Hepatocyte (in vitro differentiated cells): ENCODE results near the gene SLC12A4. TPM values are rescaled to one million over a fixed set of nuclear protein-coding genes. Genes with fewer than 3 reads are reported as not detected.
"Not testable (repeated sequence)": the region's sequence is repeated elsewhere in the genome, so short reads cannot be mapped to it uniquely, and the experiment has no call there.

Experiments
- DNase-seq: peaks from one replicate; pipeline ENCODE4 v3.0.0-alpha.2; 2016; ENCODE audit warnings: low spot score
- H2AFZ ChIP-seq: fragments of 200-600 bp; sonication (generic); 2 replicates; pipeline ENCODE4 v1.6.0; 2016; ENCODE audit warnings: antibody characterized with exemption, mild to moderate bottlenecking
- H3K27ac ChIP-seq: fragments of 200-600 bp; sonication (generic); 2 replicates; pipeline ENCODE4 v1.5.1; 2016; ENCODE audit warnings: mild to moderate bottlenecking
- H3K27me3 ChIP-seq: fragments of 200-600 bp; sonication (generic); 2 replicates; pipeline ENCODE4 v1.6.1; 2016
- H3K36me3 ChIP-seq: fragments of 200-600 bp; sonication (generic); replicated peaks from 2 replicates; pipeline ENCODE4 v1.5.1; 2016; ENCODE audit warnings: low read depth; ENCODE audit not compliant: insufficient read depth
- H3K4me1 ChIP-seq: fragments of 200-600 bp; sonication (generic); 2 replicates; pipeline ENCODE4 v1.5.1; 2016; ENCODE audit warnings: mild to moderate bottlenecking, moderate library complexity; ENCODE audit not compliant: insufficient read depth
- H3K4me2 ChIP-seq: fragments of 200-600 bp; sonication (generic); 2 replicates; pipeline ENCODE4 v1.6.0; 2016
- H3K4me3 ChIP-seq: fragments of 200-600 bp; sonication (generic); 2 replicates; pipeline ENCODE4 v1.5.1; 2016; ENCODE audit warnings: mild to moderate bottlenecking
- H3K79me2 ChIP-seq: fragments of 200-600 bp; sonication (generic); 2 replicates; pipeline ENCODE4 v1.6.0; 2017; ENCODE audit warnings: mild to moderate bottlenecking
- H3K9me2 ChIP-seq: fragments of 200-600 bp; sonication (generic); replicated peaks from 2 replicates; pipeline ENCODE4 v1.6.0; 2017; ENCODE audit warnings: mild to moderate bottlenecking; ENCODE audit not compliant: insufficient read depth
- H3K9me3 ChIP-seq: fragments of 200-600 bp; sonication (generic); 2 replicates; pipeline ENCODE4 v1.5.1; 2016; ENCODE audit warnings: low read depth, mild to moderate bottlenecking
- H4K20me1 ChIP-seq: fragments of 200-600 bp; sonication (generic); 2 replicates; pipeline ENCODE4 v1.6.0; 2016; ENCODE audit warnings: mild to moderate bottlenecking; ENCODE audit not compliant: insufficient read depth, poor library complexity, severe bottlenecking
- CTCF ChIP-seq: fragments of 200-600 bp; sonication (generic); IDR thresholded peaks from 2 replicates; pipeline ENCODE4 v1.5.1; 2016; ENCODE audit warnings: antibody characterized with exemption, mild to moderate bottlenecking; ENCODE audit not compliant: poor library complexity
- EZH2 ChIP-seq: fragments of 200-600 bp; sonication (generic); IDR thresholded peaks from 2 replicates; pipeline ENCODE4 v1.6.1; 2016; ENCODE audit warnings: antibody characterized with exemption, mild to moderate bottlenecking, borderline replicate concordance
- EZH2phosphoT487 ChIP-seq: fragments of 200-600 bp; sonication (generic); IDR thresholded peaks from one replicate; pipeline ENCODE4 v1.6.1; 2018; ENCODE audit warnings: antibody characterized with exemption, mild to moderate bottlenecking, low read depth, moderate library complexity; ENCODE audit not compliant: unreplicated experiment, severe bottlenecking
- WGBS: methylation state at CpG from one replicate; pipeline ENCODE4 v1.1.6; 2016; ENCODE audit warnings: low lambda C conversion rate; ENCODE audit errors: missing lambda C conversion rate; 5-methylcytosine and 5-hydroxymethylcytosine counted together
- polyA plus RNA-seq: library from polyadenylated mRNA; unstranded; fragments of >200 nt; fragmentation: Nextera tagmentation; extraction: Ambion mirVana; gene quantifications from 2 replicates; pipeline ENCODE4 v1.2.1, GENCODE V29; 2016
- total RNA-seq: library from RNA; depleted of rRNA; stranded (reverse); fragments of >200 nt; gene quantifications from 2 replicates; pipeline ENCODE4 v1.2.3, GENCODE V29; 2014

The SLC12A4 gene
- total and polyA plus RNA-seq, 2 experiments from 2014 or later: 55.2 to 63.9 TPM

GRCh38 chr16:67917140-67917851, 51.1 kb downstream of the SLC12A4 start:
- Histone ChIP-seq H3K4me3 (no peak overlapping the region), H2AFZ (no peak overlapping the region), H3K9me3 (no peaks in the 10 kb centered on the region), H3K4me1 (peaks cover 4% of the 10 kb centered on the region), H3K27me3 (no peaks in the 10 kb centered on the region), H3K4me2 (no peak overlapping the region), H3K9me2 (no peaks in the 10 kb centered on the region), H3K79me2 (peaks cover 56% of the 10 kb centered on the region), H3K36me3 (no peaks in the 10 kb centered on the region), H3K27ac (peak overlapping the region; percentile 55), H4K20me1 (peaks cover 29% of the 10 kb centered on the region)
- DNase-seq: no peak
- WGBS: 93% methylated on average over 6 of the region's 6 CpGs
- TF ChIP-seq EZH2phosphoT487: no peak
- TF ChIP-seq CTCF: no peak
- TF ChIP-seq EZH2: no peak

- no peak for TF ChIP-seq CTCF
- TF ChIP-seq EZH2: no peak
- TF ChIP-seq EZH2phosphoT487: no peak
- H3K4me1 ChIP-seq: peaks cover 4% of the 10 kb centered on the region
- H4K20me1 ChIP-seq: peaks cover 22% of the 10 kb centered on the region
- H3K9me2 ChIP-seq: no peaks in the 10 kb centered on the region
- H3K9me3 ChIP-seq: no peaks in the 10 kb centered on the region
- H3K27me3 ChIP-seq: no peaks in the 10 kb centered on the region
- no peak overlapping the region for H3K4me3 ChIP-seq
- no peak overlapping the region for H3K4me2 ChIP-seq
- peak; percentile 53 for DNase-seq
- H3K27ac ChIP-seq: no peak overlapping the region
- H3K79me2 ChIP-seq: peaks cover 62% of the 10 kb centered on the region
- 86% methylated on average over 7 of the region's 7 CpGs for WGBS
- no peaks in the 10 kb centered on the region for H3K36me3 ChIP-seq
- no peak overlapping the region for H2AFZ ChIP-seq
Observed at GRCh38 chr16:67915831-67916723, 52.4 kb downstream of the SLC12A4 start.

DNA sequence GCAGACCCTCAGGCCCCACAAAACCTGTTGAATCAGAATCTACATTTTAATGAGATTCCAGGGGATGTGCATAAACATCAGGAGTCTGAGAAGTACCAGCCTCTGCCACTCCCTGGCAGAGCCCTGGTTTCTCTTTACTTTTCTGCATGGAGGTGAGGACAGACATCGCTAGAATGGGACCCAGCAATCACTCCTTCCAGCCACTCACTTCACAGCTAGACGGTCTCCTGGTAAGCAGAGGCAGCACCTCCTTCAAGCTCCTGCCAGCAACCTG, 53.0 kb downstream of the SLC12A4 start:
- H3K9me3 ChIP-seq, DNase-seq, H3K27me3 ChIP-seq, H3K36me3 ChIP-seq, H2AFZ ChIP-seq, H3K4me3 ChIP-seq, H3K27ac ChIP-seq, H3K4me1 ChIP-seq, H3K9me2 ChIP-seq, H3K4me2 ChIP-seq: not testable (repeated sequence)
- H4K20me1 ChIP-seq: peaks cover 21% of the 10 kb centered on the region
- H3K79me2 ChIP-seq: peaks cover 64% of the 10 kb centered on the region
- 78% methylated on average over 2 of the region's 2 CpGs for WGBS
